ENCODE measurements around the gene ADARB2. TPM values are rescaled to one million over a fixed set of nuclear protein-coding genes. Genes with fewer than 3 reads are reported as not detected.
"Not testable (repeated sequence)": the region's sequence is repeated elsewhere in the genome, so short reads cannot be mapped to it uniquely, and the experiment has no call there.

ADARB2 gene
- total RNA-seq, 1 experiment from 2014 or later, result not detected

GRCh38 chr10:1162481-1163203 lies 574.7 kb downstream of the ADARB2 start:
- Mint-ChIP-seq H3K27me3 (ENCODE audit: unreplicated experiment) (peaks cover 79% of the 10 kb centered on the region), H3K9me3 (ENCODE audit: low read depth, unreplicated experiment) (no peaks in the 10 kb centered on the region), H3K36me3 (ENCODE audit: insufficient read depth, unreplicated experiment) (no peaks in the 10 kb centered on the region), H3K4me3 (ENCODE audit: low read depth, unreplicated experiment) (no peak overlapping the region), H3K4me1 (ENCODE audit: low read depth, unreplicated experiment) (no peaks in the 10 kb centered on the region), H3K27ac (ENCODE audit: unreplicated experiment) (no peak overlapping the region)
- TF ChIP-seq, protein P1, sequence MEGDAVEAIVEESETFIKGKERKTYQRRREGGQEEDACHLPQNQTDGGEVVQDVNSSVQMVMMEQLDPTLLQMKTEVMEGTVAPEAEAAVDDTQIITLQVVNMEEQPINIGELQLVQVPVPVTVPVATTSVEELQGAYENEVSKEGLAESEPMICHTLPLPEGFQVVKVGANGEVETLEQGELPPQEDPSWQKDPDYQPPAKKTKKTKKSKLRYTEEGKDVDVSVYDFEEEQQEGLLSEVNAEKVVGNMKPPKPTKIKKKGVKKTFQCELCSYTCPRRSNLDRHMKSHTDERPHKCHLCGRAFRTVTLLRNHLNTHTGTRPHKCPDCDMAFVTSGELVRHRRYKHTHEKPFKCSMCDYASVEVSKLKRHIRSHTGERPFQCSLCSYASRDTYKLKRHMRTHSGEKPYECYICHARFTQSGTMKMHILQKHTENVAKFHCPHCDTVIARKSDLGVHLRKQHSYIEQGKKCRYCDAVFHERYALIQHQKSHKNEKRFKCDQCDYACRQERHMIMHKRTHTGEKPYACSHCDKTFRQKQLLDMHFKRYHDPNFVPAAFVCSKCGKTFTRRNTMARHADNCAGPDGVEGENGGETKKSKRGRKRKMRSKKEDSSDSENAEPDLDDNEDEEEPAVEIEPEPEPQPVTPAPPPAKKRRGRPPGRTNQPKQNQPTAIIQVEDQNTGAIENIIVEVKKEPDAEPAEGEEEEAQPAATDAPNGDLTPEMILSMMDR (IDR thresholded peaks at IDR 0.05; ENCODE audit: unreplicated experiment), result no peak
- no peak for DNase-seq
- intact Hi-C loops (cut with micrococcal nuclease; ENCODE audit: unreplicated experiment), result no loop called here
- CTCF ChIA-PET, result no interaction called here
- BruUV-seq (replicated peaks), result no TSS peak

- H3K4me1 Mint-ChIP-seq (ENCODE audit: low read depth, unreplicated experiment); BruUV-seq (replicated peaks); H3K4me3 Mint-ChIP-seq (ENCODE audit: low read depth, unreplicated experiment); H3K27ac Mint-ChIP-seq (ENCODE audit: unreplicated experiment); intact Hi-C loops (cut with micrococcal nuclease; ENCODE audit: unreplicated experiment); DNase-seq; H3K9me3 Mint-ChIP-seq (ENCODE audit: low read depth, unreplicated experiment); H3K36me3 Mint-ChIP-seq (ENCODE audit: insufficient read depth, unreplicated experiment); CTCF ChIA-PET: not testable (repeated sequence)
- H3K27me3 Mint-ChIP-seq (ENCODE audit: unreplicated experiment), result peaks cover 78% of the 10 kb centered on the region
Observed at GRCh38 chr10:1161315-1161673, 576.0 kb downstream of the ADARB2 start.

- no peak overlapping the region for H3K4me3 Mint-ChIP-seq (ENCODE audit: low read depth, unreplicated experiment)
- DNase-seq, result no peak
- H3K9me3 Mint-ChIP-seq (ENCODE audit: low read depth, unreplicated experiment), result no peaks in the 10 kb centered on the region
- H3K4me1 Mint-ChIP-seq (ENCODE audit: low read depth, unreplicated experiment), result no peaks in the 10 kb centered on the region
- intact Hi-C loops (cut with micrococcal nuclease; ENCODE audit: unreplicated experiment), result no loop called here
- BruUV-seq (replicated peaks), result no TSS peak
- TF ChIP-seq, protein P1 (IDR thresholded peaks at IDR 0.05; ENCODE audit: unreplicated experiment), result no peak
- no peaks in the 10 kb centered on the region for H3K36me3 Mint-ChIP-seq (ENCODE audit: insufficient read depth, unreplicated experiment)
- H3K27ac Mint-ChIP-seq (ENCODE audit: unreplicated experiment), result no peak overlapping the region
- CTCF ChIA-PET, result interaction anchor here (0.8 kb wide), 1 partner anchor 1821 kb away, joined by 6 read pairs; no protein-coding TSS in a partner anchor
- peaks cover 72% of the 10 kb centered on the region for H3K27me3 Mint-ChIP-seq (ENCODE audit: unreplicated experiment)
Observed at GRCh38 chr10:1160561-1161314, 576.6 kb downstream of the ADARB2 start.

DNA sequence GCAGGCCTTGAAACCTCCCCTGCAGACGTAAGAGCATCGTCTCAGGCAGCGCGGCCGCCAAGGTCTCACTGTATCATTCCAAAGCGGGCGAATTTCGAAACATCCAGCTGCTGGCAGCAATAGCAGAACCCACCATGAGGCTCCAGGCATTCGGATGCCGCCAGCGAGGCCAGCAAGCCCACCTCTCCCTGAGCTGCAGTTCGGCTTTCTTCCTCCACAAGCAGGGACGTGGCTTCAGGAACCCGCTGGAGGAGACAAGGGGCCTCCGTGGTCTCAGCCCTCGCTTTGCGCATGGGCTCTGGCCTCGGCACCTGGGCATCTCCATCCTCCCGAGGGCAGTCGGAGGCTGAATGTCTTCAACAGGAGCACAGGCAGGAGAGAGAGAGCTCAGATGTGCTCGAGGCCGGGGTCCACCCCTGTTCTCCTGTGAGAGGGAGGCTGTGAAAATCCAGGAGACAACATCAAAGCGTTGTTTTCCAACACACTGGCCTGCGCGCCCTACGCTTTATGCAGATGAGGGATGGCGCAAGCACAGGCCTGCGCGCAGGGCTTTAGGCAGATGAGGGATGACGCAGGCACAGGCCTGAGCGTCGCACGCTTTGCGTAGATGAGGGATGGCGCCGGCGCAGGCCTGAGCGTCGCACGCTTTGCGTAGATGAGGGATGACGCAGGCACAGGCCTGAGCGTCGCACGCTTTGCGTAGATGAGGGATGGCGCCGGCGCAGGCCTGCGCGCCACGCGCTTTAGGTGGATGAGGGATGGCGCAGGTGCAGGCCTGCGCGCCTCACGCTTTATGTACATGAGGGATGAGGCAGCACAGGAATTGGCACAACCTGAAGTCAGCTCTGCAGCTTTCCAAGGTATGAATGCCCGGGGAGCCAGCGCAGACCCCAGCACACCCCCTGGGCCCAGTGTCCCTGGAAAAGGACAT lies 577.9 kb downstream of the ADARB2 start:
- H3K27ac Mint-ChIP-seq (ENCODE audit: unreplicated experiment), result no peak overlapping the region
- no peaks in the 10 kb centered on the region for H3K9me3 Mint-ChIP-seq (ENCODE audit: low read depth, unreplicated experiment)
- no peaks in the 10 kb centered on the region for H3K36me3 Mint-ChIP-seq (ENCODE audit: insufficient read depth, unreplicated experiment)
- intact Hi-C loops (cut with micrococcal nuclease; ENCODE audit: unreplicated experiment), result no loop called here
- no peak for DNase-seq
- peaks cover 59% of the 10 kb centered on the region for H3K27me3 Mint-ChIP-seq (ENCODE audit: unreplicated experiment)
- no TSS peak for BruUV-seq (replicated peaks)
- no peaks in the 10 kb centered on the region for H3K4me1 Mint-ChIP-seq (ENCODE audit: low read depth, unreplicated experiment)
- TF ChIP-seq, protein P1 (IDR thresholded peaks at IDR 0.05; ENCODE audit: unreplicated experiment), result no peak
- H3K4me3 Mint-ChIP-seq (ENCODE audit: low read depth, unreplicated experiment), result no peak overlapping the region
- CTCF ChIA-PET, result no interaction called here

- not testable (repeated sequence) for BruUV-seq (replicated peaks)
Observed at GRCh38 chr10:1158536-1158935, 578.8 kb downstream of the ADARB2 start.

More at GRCh38 chr10:1158536-1158935, 578.8 kb downstream of the ADARB2 start:
- peaks cover 54% of the 10 kb centered on the region for H3K27me3 Mint-ChIP-seq (ENCODE audit: unreplicated experiment)
- H3K9me3 Mint-ChIP-seq (ENCODE audit: low read depth, unreplicated experiment); H3K4me1 Mint-ChIP-seq (ENCODE audit: low read depth, unreplicated experiment); intact Hi-C loops (cut with micrococcal nuclease; ENCODE audit: unreplicated experiment); H3K27ac Mint-ChIP-seq (ENCODE audit: unreplicated experiment); H3K4me3 Mint-ChIP-seq (ENCODE audit: low read depth, unreplicated experiment); DNase-seq; H3K36me3 Mint-ChIP-seq (ENCODE audit: insufficient read depth, unreplicated experiment); CTCF ChIA-PET: not testable (repeated sequence)

Measured in Calu3 (cell line).